Muscle of leg (tissue), 11 donors: Measurements from ENCODE around the gene TACC2. TPM values are rescaled to one million over a fixed set of nuclear protein-coding genes. Genes with fewer than 3 reads are reported as not detected.
A peak's percentile ranks its signal among the peaks of the same experiment; 100 is the strongest.

Source experiments
- DNase-seq: peaks from one replicate; pipeline ENCODE4 v3.0.0; 2013
- H3K27ac ChIP-seq: one replicate; pipeline ENCODE4 v1.5.1; 2013; ENCODE audit warnings: mild to moderate bottlenecking, low read length, control low read depth
- H3K27me3 ChIP-seq: one replicate; pipeline ENCODE4 v1.6.1; 2013; ENCODE audit warnings: low read length; ENCODE audit not compliant: control insufficient read depth, insufficient read depth
- H3K36me3 ChIP-seq: one replicate; pipeline ENCODE4 v1.6.1; 2013; ENCODE audit warnings: low read length; ENCODE audit not compliant: control insufficient read depth, insufficient read depth
- H3K4me1 ChIP-seq: one replicate; pipeline ENCODE4 v1.6.1; 2013; ENCODE audit warnings: low read length; ENCODE audit not compliant: control insufficient read depth, insufficient read depth
- H3K4me3 ChIP-seq: one replicate; pipeline ENCODE4 v1.5.1; 2013; ENCODE audit warnings: low read length, control low read depth
- H3K9me3 ChIP-seq: replicated peaks from 2 replicates; pipeline ENCODE4 v1.6.1; 2013; ENCODE audit warnings: low read depth, low read length; ENCODE audit not compliant: control insufficient read depth
- WGBS: methylation state at CpG from one replicate; pipeline ENCODE4 v1.1.5; 2013; ENCODE audit warnings: missing lambda C conversion rate; ENCODE audit not compliant: insufficient coverage; 5-methylcytosine and 5-hydroxymethylcytosine counted together
- polyA plus RNA-seq, 8 donors: library from polyadenylated mRNA; unstranded; fragments of 120-200 nt; gene quantifications; one replicate each; pipeline versions ENCODE4 v1.2.1 to v1.2.3, GENCODE V29; 2013; ENCODE audit warnings: inconsistent platforms in 1 of 8, low replicate concordance in 1 of 8; ENCODE audit not compliant: insufficient read length in 8 of 8, insufficient read depth in 1 of 8
- total RNA-seq: library from RNA; stranded (reverse); fragments of 120-200 nt; gene quantifications from one replicate; pipeline ENCODE4 v1.2.4, GENCODE V29; 2013

Gene TACC2
- total and polyA plus RNA-seq, 9 donors = 53.6 to 132 (median 104) TPM

DNA sequence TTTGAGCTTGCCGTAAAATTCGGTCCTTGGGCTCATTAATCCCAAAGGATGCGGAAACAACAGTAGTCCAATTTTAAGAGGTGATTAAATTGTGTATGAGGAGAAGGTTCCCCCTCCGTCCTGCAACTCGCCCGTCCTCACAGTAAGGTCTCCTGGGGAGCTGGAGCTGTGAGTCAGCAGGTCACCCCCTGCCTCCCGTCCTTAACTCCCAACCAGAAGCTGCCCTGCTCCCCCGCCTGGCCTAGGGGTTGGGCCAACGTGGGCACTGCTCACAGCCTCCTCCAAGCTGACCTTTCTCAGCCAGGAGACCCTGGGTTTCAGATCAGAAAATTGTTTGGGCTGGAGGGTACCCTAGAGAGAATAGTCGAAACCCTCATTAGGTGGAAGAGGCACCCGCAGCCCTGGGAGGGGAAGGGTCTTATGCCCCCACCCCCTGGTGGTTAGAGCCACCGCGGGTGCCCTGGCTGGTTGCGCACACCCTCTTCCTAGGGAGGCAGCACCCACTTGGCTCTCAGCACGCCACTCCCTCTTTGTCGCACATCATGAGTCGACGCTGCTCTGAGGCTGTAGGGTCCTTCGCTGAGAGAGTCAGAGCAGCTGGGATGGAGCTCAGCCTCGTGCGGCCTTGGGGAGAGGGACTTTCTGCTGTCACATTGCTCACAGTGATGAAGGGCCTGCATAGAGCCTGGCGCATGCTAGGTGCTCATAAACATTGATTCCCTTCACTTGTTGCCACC is 131.2 kb downstream of the TACC2 start:
- H3K36me3 ChIP-seq = peaks cover 24% of the 10 kb centered on the region
- H3K27me3 ChIP-seq = no peaks in the 10 kb centered on the region
- WGBS = 80% methylated on average over 17 of the region's 22 CpGs
- H3K9me3 ChIP-seq = no peaks in the 10 kb centered on the region
- no peak for DNase-seq
- peaks cover 14% of the 10 kb centered on the region for H3K4me1 ChIP-seq
- no peak overlapping the region for H3K27ac ChIP-seq
- no peak overlapping the region for H3K4me3 ChIP-seq

DNA sequence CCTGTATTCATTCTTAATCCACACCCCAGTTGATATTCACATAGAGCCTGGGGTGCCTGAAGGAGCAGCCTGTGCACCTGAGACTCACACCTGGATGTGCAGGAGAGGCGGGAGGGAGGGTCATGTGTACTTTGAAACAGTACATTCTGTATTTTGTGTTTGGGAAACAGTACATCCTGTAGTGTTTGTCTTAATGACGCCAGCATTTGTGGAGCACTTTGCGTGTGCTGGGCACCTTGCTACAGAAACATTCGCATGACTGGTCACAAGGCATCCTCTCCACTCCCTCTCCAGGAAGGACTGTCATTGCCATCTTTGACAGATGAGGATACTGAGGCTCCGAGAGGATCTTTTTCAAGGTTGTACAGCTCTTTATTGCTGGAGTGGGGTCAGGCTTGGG is 132.1 kb downstream of the TACC2 start:
- H3K9me3 ChIP-seq = no peaks in the 10 kb centered on the region
- H3K4me1 ChIP-seq = peaks cover 6% of the 10 kb centered on the region
- H3K27ac ChIP-seq = no peak overlapping the region
- H3K4me3 ChIP-seq = no peak overlapping the region
- H3K27me3 ChIP-seq = no peaks in the 10 kb centered on the region
- no peak for DNase-seq
- peaks cover 26% of the 10 kb centered on the region for H3K36me3 ChIP-seq
- 78% methylated on average over 1 of the region's 5 CpGs for WGBS

DNA sequence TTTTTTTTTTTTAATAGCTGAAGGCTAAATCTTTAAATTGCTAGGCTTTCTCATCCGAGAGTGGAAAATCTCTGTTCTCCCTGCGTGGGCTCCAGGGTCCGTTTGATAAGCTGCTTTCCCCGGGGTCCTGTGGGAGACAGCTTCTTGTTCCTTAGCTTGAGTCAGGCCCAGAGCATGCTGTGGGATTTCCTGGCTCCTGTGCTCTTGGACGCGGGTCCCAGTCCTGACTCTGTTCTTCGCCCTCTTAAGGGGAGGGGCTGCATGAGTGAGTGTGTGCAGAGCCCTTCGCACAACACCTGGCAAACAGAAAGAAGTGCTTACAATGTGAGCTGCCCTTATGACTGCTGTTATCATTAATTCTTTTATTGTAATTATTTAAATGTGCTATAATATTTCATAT is 133.5 kb downstream of the TACC2 start:
- WGBS = 35% methylated on average over 7 of the region's 8 CpGs
- H3K4me1 ChIP-seq = peaks cover 17% of the 10 kb centered on the region

DNA sequence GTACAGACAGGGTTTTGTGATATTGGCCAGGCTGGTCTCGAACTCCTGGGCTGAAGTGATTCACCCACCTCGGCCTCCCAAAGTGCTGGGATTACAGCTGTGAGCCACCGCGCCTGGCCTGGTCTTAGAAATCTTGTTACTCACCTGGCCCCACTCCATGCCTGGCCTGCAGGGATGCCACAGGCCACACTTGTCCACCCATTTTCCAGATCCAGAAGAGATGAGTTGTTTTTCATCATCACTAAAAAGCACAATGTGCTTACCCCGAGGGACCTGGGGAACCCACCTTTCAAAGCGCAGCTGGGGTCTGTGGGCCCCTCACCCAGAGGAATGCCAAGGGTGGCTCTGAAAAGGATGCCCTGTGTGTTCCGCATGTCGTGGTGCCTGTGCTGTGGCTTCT is 134.2 kb downstream of the TACC2 start:
- peaks cover 24% of the 10 kb centered on the region for H3K4me1 ChIP-seq

More for the DNA sequence above, 133.5 kb downstream of the TACC2 start:
- H3K27me3 ChIP-seq = no peaks in the 10 kb centered on the region
- H3K4me3 ChIP-seq = no peak overlapping the region
- H3K9me3 ChIP-seq = peaks cover 3% of the 10 kb centered on the region
- no peak for DNase-seq
- no peak overlapping the region for H3K27ac ChIP-seq
- peaks cover 26% of the 10 kb centered on the region for H3K36me3 ChIP-seq

DNA sequence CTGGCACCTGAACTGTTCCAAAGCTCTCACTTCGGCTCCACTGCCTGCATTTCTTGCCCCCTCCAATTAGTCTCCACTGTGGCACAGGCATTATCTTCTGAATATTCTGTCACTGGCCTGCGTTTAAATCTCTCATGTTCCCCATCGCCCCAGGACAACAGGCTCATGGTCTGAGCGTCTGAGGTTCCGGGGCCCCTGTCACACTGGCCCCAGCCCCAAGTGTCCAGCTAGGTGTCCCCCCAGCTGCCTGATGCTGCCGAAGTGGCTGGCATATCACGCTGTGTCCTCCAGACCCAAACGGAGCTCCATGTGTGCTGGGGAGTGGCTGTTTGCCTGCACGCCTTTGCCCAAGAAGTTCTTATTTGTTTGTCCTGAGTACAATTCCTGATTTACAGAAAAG is 135.4 kb downstream of the TACC2 start:
- H3K4me1 ChIP-seq = peaks cover 27% of the 10 kb centered on the region
- peaks cover 3% of the 10 kb centered on the region for H3K9me3 ChIP-seq
- peaks cover 26% of the 10 kb centered on the region for H3K36me3 ChIP-seq
- no peak overlapping the region for H3K4me3 ChIP-seq
- H3K27ac ChIP-seq = no peak overlapping the region
- no peaks in the 10 kb centered on the region for H3K27me3 ChIP-seq
- WGBS = 76% methylated on average over 5 of the region's 9 CpGs
- no peak for DNase-seq

More for the DNA sequence above, 134.2 kb downstream of the TACC2 start:
- DNase-seq = no peak
- Histone ChIP-seq H3K4me3 (no peak overlapping the region), H3K27me3 (no peaks in the 10 kb centered on the region), H3K9me3 (peaks cover 3% of the 10 kb centered on the region), H3K36me3 (peaks cover 26% of the 10 kb centered on the region), H3K27ac (no peak overlapping the region)
- 85% methylated on average over 8 of the region's 8 CpGs for WGBS

DNA sequence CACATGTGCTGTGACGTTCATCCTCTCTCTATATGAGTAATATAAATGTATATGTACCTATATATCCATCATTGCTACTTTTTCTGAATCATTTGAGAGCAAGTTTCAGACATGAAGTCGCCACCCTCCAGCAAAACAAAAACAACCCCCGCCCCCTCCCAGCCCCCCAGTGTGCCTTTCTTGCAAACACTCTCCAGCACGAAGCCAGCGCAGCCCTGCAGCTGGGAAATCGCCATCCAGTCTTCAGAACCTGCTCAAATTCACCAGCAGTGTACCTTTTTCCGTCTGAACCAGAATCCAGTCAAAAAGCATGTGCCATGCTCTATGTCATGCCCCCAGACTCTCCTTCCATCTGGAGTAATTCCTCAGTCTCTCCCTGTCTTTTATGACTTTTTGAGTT is 135.8 kb downstream of the TACC2 start:
- H3K27ac ChIP-seq = no peak overlapping the region

DNA sequence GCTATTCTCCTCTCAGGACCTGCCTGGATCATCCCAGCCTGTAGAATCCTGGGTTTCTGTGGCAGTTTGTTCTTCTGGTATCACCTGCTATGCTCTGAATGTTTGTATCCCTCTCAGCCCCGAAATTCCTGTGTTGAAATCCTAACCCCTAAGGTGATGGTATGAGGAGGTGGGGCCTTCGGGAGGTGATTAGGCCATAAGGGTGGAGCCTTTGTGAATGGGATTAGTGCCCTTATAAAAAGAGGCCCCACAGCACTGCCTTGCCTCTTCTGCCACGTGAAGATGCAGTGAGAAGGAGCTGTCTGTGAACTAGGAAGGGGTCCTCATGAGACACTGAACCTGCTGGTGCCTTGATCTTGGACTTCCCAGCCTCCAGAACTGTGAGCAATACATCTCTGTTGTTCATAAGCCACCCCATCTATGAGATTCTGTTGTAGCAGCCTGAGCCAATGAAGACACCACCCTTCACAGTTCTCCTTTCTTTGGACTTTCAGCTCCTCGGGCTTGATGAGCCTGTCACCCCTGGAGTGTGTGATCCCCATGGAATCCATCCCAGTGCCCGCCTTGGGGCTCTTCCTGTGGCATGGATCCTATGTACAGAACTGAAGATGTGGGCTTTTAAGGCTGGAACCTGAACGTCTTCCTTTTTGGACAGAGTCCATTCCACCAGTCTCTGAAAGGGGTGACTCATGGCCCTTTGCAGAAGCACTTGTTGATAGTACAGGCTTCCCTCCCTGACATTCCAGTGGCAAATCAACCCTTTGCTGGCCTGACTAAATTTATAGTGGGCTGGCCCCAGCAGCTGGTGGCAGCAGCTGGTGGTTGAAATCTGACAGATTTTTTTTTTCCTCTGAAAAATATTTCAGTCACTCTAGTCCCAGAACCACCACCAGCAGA is 138.0 kb downstream of the TACC2 start:
- peaks cover 35% of the 10 kb centered on the region for H3K4me1 ChIP-seq
- 74% methylated on average over 5 of the region's 6 CpGs for WGBS
- H3K4me3 ChIP-seq = no peak overlapping the region
- H3K9me3 ChIP-seq = peaks cover 3% of the 10 kb centered on the region
- peak overlapping the region; percentile 95 for H3K27ac ChIP-seq
- H3K36me3 ChIP-seq = peaks cover 13% of the 10 kb centered on the region
- H3K27me3 ChIP-seq = no peaks in the 10 kb centered on the region
- peak; percentile 77 for DNase-seq

More for the DNA sequence above, 135.8 kb downstream of the TACC2 start:
- DNase-seq = no peak
- H3K4me3 ChIP-seq = no peak overlapping the region
- WGBS = 58% methylated on average over 6 of the region's 7 CpGs
- peaks cover 3% of the 10 kb centered on the region for H3K9me3 ChIP-seq
- peaks cover 25% of the 10 kb centered on the region for H3K36me3 ChIP-seq
- H3K27me3 ChIP-seq = no peaks in the 10 kb centered on the region
- peaks cover 27% of the 10 kb centered on the region for H3K4me1 ChIP-seq

DNA sequence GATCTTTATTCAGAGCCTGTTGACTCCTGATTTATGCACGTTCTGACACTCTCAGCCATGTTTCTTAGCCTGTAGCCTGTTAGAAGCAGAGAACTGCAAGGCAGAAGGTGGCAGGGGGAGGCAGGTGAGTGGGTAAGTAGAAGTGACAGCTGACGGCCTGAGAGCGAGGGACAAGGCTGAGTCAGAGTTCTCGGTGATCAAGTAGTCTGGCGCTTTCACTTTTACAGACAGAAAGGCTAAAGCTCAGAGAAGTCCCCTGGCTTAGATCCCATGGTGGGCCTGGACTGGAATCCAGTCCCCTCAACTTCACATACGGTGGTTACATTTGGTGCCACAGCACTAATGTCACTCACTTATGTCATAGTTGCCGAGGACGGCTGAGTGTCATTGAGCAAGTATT is 139.0 kb downstream of the TACC2 start:
- DNase-seq = peak; percentile 76
- Histone ChIP-seq H3K4me3 (no peak overlapping the region), H3K36me3 (peaks cover 13% of the 10 kb centered on the region), H3K4me1 (peaks cover 39% of the 10 kb centered on the region), H3K27ac (peak overlapping the region; percentile 95), H3K9me3 (peaks cover 3% of the 10 kb centered on the region), H3K27me3 (no peaks in the 10 kb centered on the region)
- WGBS = 42% methylated on average over 5 of the region's 8 CpGs

DNA sequence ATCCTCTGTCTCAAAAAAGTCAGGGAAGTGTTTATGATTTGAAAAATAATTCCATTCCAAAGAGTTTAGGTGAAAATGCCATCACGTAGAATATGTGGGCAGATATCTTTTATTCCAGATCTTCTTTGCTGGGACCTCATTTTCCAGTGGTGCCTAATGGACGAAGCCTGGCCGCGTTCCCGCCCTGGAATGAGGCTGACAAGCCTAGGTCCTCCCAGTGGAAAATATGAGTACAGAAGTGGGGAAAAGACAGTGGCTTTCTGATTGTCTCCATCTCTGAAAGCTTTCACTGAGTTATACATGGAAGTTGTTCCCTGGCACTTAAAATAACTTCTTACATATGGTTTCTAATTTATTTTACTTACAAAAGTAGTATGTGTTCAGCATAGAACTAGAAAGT is 139.4 kb downstream of the TACC2 start:
- DNase-seq = peak; percentile 95

DNA sequence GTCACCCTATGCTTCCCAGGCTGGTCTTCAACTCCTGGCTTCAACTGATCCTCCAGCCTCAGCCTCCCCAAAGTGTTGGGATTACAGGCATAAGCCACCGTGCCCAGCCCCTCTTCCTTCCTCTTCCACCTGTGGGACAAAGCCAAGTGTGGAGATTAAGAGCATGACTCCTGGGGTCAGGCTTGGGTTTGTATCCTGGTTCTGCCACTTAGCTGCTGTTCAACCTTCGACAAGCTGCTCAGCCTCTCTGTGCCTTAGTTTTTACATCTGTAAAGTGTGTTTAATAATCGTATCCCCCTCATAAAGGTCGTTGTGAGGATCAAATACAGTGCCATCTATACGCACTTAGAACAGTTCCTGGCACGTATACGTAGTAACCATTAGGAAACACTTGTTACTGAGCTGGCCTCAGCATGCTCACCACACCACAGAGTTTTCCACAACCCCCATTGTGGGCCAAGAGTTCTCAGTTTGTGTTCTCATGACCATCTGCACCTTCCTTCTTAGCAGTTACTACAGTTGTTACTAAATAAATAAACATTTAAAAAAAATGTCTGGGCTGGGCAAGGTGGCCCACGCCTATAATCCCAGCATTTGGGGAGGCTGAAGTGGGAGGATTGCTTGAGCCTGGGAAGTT is 141.6 kb downstream of the TACC2 start:
- no peak overlapping the region for H3K4me3 ChIP-seq
- no peak overlapping the region for H3K27ac ChIP-seq
- H3K27me3 ChIP-seq = no peaks in the 10 kb centered on the region
- WGBS = 96% methylated on average over 5 of the region's 8 CpGs
- H3K9me3 ChIP-seq = peaks cover 3% of the 10 kb centered on the region
- H3K36me3 ChIP-seq = peaks cover 28% of the 10 kb centered on the region
- peaks cover 44% of the 10 kb centered on the region for H3K4me1 ChIP-seq
- no peak for DNase-seq

More for the DNA sequence above, 139.4 kb downstream of the TACC2 start:
- peak overlapping the region; percentile 95 for H3K27ac ChIP-seq
- H3K27me3 ChIP-seq = no peaks in the 10 kb centered on the region
- peaks cover 44% of the 10 kb centered on the region for H3K4me1 ChIP-seq
- WGBS = no CpG with 5 or more reads among the region's 5 CpGs
- H3K4me3 ChIP-seq = no peak overlapping the region
- H3K9me3 ChIP-seq = peaks cover 3% of the 10 kb centered on the region
- peaks cover 17% of the 10 kb centered on the region for H3K36me3 ChIP-seq
